Activated T-cell treated with anti-CD3 and anti-CD28 coated beads, Interleukin-2, amount 50 U/mL, for 72 hours (primary cell): ENCODE results near the gene DDX19B. TPM values are rescaled to one million over a fixed set of nuclear protein-coding genes. Genes with fewer than 3 reads are reported as not detected.
A peak's percentile ranks its signal among the peaks of the same experiment; 100 is the strongest.
"Not testable (repeated sequence)": the region's sequence is repeated elsewhere in the genome, so short reads cannot be mapped to it uniquely, and the experiment has no call there.

Source experiments
- ATAC-seq, 2 donors: fragments of 150-1000 bp; cut with Tn5 transposase; replicated peaks in 1 of 2; 2 replicates each; pipeline ENCODE4 v1.10.0; 2021; ENCODE audit warnings: moderate library complexity in 2 of 2, mild to moderate bottlenecking in 1 of 2
- DNase-seq, 2 donors: peaks; one replicate each; pipeline ENCODE4 v3.0.0; 2021 to 2022; ENCODE audit warnings: mixed read lengths in 1 of 2
- H3K27ac Mint-ChIP-seq: one replicate; pipeline ENCODE4 v1.8.0; 2022; ENCODE audit warnings: mild to moderate bottlenecking, moderate library complexity, mixed read lengths
- H3K27me3 Mint-ChIP-seq: one replicate; pipeline ENCODE4 v1.8.0; 2022; ENCODE audit warnings: low read depth, mixed read lengths
- H3K36me3 Mint-ChIP-seq, 2 donors: one replicate each; pipeline ENCODE4 v1.8.0; 2022; ENCODE audit warnings: mixed read lengths in 2 of 2, mild to moderate bottlenecking in 1 of 2; ENCODE audit not compliant: insufficient read depth in 2 of 2
- H3K4me1 Mint-ChIP-seq: one replicate; pipeline ENCODE4 v1.8.0; 2022; ENCODE audit warnings: low read depth, mixed read lengths
- H3K4me3 Mint-ChIP-seq, 2 donors: one replicate each; pipeline ENCODE4 v1.8.0; 2022; ENCODE audit warnings: mild to moderate bottlenecking in 2 of 2, mixed read lengths in 2 of 2, moderate library complexity in 2 of 2
- H3K9me3 Mint-ChIP-seq, 2 donors: one replicate each; pipeline ENCODE4 v1.8.0; 2022; ENCODE audit warnings: mixed read lengths in 2 of 2
- total RNA-seq, 2 donors: library from RNA; stranded (reverse); gene quantifications; one replicate each; pipeline ENCODE4 v1.2.3, GENCODE V29; 2022

The DDX19B gene
- total RNA-seq, 2 donors from 2014 or later, result 52.6 to 61.0 TPM

DNA sequence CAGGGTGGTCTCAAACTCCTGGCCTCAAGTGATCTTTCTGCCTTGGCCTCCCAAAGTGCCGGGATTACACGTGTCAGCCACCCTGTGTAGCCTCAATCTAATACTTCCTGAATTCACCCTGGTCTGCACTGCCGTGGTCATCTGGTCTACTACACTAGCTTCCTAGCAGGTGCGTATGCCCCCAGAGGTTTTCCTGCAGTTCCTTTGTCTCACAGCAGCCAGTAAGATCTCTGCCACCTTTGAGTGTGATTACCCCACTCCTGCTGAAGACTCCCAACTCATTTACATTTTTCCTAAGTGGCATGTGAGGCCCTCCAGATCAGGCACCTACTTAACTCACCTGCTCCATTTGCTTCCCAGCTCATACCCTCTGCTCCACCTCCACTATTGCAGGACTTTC is 42.6 kb downstream of the DDX19B start:
- H3K4me3 Mint-ChIP-seq, result no peak overlapping the region
- no peaks in the 10 kb centered on the region for H3K9me3 Mint-ChIP-seq
- ATAC-seq (no peak), DNase-seq (no peak)
- H3K4me1 Mint-ChIP-seq, result peaks cover 10% of the 10 kb centered on the region
- H3K36me3 Mint-ChIP-seq, result peaks cover 0 to 3% of the 10 kb centered on the region in 2 donors
- no peak overlapping the region for H3K27ac Mint-ChIP-seq
- H3K27me3 Mint-ChIP-seq, result no peaks in the 10 kb centered on the region

DNA sequence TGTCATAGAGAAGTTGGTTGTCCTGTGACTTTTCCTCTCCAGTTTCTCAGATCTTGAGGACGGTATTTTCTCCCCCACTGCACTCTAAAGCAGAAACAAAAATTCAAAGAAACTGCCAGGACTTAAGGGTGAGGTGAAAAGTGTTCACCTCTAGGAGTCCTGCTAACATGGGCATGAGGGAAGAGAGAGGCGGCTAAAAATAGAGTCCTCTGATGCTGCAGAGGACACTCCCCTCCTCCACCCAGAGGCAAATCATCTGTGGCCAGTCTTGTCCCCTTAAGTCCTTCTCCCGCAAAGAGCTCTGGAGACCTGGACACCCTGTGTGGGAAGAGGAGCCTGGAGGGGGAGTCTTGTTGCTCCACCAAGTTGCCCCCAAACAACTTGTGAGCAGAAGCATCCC is 43.0 kb downstream of the DDX19B start:
- DNase-seq (no peak), ATAC-seq (no peak)
- no peaks in the 10 kb centered on the region for H3K9me3 Mint-ChIP-seq
- no peak overlapping the region for H3K27ac Mint-ChIP-seq
- no peaks in the 10 kb centered on the region for H3K27me3 Mint-ChIP-seq
- no peak overlapping the region for H3K4me3 Mint-ChIP-seq
- peaks cover 0 to 4% of the 10 kb centered on the region in 2 donors for H3K36me3 Mint-ChIP-seq
- H3K4me1 Mint-ChIP-seq, result peaks cover 10% of the 10 kb centered on the region

DNA sequence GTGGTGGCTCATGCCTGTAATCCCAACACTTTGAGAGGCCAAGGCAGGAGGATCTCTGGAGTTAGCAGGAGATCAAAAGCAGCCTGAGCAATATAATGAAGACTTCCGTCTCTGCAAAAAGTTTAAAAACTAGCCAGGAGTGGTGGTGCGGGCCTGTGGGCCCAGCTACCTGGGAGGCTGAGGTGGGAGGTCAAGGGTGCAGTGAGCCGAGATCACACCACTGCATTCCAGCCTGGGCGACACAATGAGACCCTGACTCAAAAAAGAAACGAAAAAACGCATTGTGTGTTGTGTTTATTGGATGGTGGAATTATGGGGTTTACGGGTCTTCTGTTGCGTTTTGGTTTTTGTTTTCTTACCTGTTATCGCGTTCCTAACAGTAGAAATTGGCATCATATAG is 46.9 kb downstream of the DDX19B start:
- no peak for DNase-seq
- ATAC-seq, result no peak
- Mint-ChIP-seq H3K9me3 (no peaks in the 10 kb centered on the region), H3K4me1 (peaks cover 41% of the 10 kb centered on the region), H3K27me3 (no peaks in the 10 kb centered on the region), H3K4me3 (peak overlapping the region; percentile 94 to 96), H3K36me3 (peaks cover 3 to 13% of the 10 kb centered on the region in 2 donors), H3K27ac (peak overlapping the region; percentile 89)

DNA sequence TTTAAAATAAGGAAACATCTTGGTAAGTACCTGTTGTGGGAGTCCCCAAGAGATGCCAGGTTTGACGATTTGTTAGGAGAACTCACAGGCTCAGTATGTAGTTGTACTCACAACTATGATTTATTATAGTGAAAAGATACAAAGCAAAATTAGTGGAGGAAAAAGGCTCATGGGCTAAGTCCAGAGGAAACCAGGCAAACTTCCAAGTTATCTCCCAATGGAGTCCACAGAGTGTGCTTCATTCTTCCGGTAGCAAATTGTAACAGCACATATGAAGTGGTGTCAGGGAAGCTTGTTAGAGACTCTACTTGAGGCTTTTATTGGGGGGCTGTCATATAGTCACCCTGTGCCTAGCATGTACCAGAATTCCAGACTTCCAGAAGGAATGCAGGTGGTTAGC is 50.0 kb downstream of the DDX19B start:
- H3K4me1 Mint-ChIP-seq, result peaks cover 41% of the 10 kb centered on the region
- no peaks in the 10 kb centered on the region for H3K27me3 Mint-ChIP-seq
- no peak for DNase-seq
- no peak for ATAC-seq
- H3K4me3 Mint-ChIP-seq, result peak overlapping the region in 1 of 2 donors; percentile 50
- H3K27ac Mint-ChIP-seq, result peak overlapping the region; percentile 42
- peaks cover 6 to 25% of the 10 kb centered on the region in 2 donors for H3K36me3 Mint-ChIP-seq
- H3K9me3 Mint-ChIP-seq, result no peaks in the 10 kb centered on the region

DNA sequence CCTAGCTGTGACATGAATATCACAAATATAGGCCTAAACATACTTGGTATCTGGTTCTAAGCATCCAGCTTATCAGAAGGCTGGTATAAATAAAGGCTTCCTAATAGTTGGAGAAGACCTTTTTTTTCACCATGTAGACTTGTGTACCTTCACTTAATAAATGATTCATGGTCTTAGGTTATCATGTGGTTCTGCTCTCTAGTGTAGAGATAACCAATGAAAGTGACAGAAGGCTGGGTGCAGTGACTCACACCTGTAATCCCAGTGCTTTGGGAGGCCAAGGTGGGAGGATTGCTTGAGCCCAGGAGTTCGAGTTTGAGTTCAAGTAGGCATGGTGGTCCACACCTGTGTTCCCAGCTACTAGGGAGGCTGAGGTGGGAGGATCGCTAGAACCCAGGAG is 50.8 kb downstream of the DDX19B start:
- peak overlapping the region in 1 of 2 donors; percentile 36 for H3K4me3 Mint-ChIP-seq
- peaks cover 6 to 25% of the 10 kb centered on the region in 2 donors for H3K36me3 Mint-ChIP-seq
- no peak overlapping the region for H3K27ac Mint-ChIP-seq
- H3K9me3 Mint-ChIP-seq, result no peaks in the 10 kb centered on the region
- H3K27me3 Mint-ChIP-seq, result no peaks in the 10 kb centered on the region
- peak in 1 of 2 donors; percentile 23 for DNase-seq
- H3K4me1 Mint-ChIP-seq, result peaks cover 41% of the 10 kb centered on the region
- ATAC-seq, result peak; percentile 25 to 38

DNA sequence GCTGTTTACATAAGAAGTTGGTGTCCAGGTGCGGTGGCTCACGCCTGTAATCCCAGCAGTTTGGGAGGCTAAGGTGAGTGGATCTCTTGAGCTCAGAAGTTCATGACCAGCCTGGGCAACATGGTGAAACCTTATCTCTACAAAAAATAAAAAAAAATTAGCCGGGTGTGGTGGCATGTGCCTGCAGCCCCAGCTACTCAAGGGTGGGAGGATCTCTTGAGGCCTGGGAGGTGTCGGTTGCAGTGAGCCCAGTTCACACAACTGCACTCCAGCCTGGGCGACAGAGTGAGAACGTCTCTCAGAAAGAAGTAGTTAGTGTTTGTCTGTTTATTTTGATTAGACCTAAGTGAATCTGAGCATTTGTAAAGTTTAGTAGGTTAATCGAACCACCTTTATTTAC is 60.6 kb downstream of the DDX19B start:
- no peak overlapping the region for H3K27ac Mint-ChIP-seq
- H3K36me3 Mint-ChIP-seq, result peaks cover 8 to 25% of the 10 kb centered on the region in 2 donors
- ATAC-seq (no peak), DNase-seq (no peak)
- no peak overlapping the region for H3K4me3 Mint-ChIP-seq
- H3K27me3 Mint-ChIP-seq, result no peaks in the 10 kb centered on the region
- H3K9me3 Mint-ChIP-seq, result no peaks in the 10 kb centered on the region
- no peaks in the 10 kb centered on the region for H3K4me1 Mint-ChIP-seq

DNA sequence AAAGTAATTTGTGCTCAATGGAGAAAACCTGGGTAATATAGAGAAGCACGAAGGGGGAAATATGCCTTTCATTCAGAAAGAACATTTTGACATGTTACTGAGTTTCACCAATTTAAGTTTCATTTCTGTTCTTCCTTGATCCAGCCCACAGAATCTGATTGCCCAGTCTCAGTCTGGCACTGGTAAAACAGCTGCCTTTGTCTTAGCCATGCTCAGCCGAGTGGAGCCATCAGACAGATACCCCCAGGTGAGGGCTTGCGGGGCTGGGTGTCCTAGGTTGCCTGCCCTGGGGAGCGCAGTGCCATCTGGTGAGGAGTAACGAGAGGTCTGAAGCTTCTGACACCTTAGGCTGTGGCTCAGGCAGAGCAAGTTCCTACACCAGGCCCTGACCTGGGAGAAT is 65.4 kb downstream of the DDX19B start:
- H3K36me3 Mint-ChIP-seq, result peaks cover 2 to 30% of the 10 kb centered on the region in 2 donors
- no peaks in the 10 kb centered on the region for H3K9me3 Mint-ChIP-seq
- peak overlapping the region; percentile 46 for H3K27ac Mint-ChIP-seq
- H3K27me3 Mint-ChIP-seq, result no peaks in the 10 kb centered on the region
- DNase-seq (no peak), ATAC-seq (peak in 1 of 2 donors; percentile 58)
- no peaks in the 10 kb centered on the region for H3K4me1 Mint-ChIP-seq
- no peak overlapping the region for H3K4me3 Mint-ChIP-seq

DNA sequence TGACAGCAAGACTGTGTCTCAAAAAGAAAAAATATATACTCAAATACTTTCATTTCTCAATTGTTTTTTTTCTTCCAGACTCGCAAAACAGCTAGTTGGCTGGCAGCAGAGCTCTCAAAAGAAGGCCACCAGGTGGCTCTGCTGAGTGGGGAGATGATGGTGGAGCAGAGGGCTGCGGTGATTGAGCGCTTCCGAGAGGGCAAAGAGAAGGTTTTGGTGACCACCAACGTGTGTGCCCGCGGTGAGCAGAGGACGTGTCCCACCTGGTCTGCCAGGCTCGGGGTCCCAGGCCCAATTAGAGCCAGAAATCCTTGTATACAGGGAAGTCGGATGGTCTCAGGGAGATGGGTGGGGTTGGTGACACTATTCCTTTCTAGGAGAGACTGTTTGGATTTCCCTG is 71.2 kb downstream of the DDX19B start:
- H3K27me3 Mint-ChIP-seq, H3K9me3 Mint-ChIP-seq, H3K4me1 Mint-ChIP-seq, H3K4me3 Mint-ChIP-seq: not testable (repeated sequence)
- peaks cover 6 to 27% of the 10 kb centered on the region in 2 donors for H3K36me3 Mint-ChIP-seq
- ATAC-seq (peak; percentile 66 to 71), DNase-seq (peak; percentile 36 to 39)
- peak overlapping the region; percentile 20 for H3K27ac Mint-ChIP-seq

DNA sequence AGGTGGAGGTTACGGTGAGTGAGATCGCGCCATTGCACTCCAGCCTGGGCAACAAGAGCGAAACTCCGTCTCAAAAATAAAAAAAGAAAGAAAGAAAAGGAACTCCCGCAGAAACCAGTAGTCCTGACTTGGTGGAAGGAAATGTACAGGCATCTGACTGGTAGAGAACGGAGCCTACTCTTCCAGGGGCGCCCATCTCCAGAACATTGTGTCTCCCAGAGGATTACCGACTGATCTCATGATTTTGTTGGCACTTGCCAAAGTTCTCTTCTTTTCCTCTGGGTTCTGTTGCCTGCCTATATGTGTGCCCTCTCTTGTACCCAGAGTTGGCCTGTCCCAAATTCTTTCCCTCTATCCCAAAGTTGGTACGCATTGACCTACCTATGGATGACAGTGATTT is 71.9 kb downstream of the DDX19B start:
- Mint-ChIP-seq H3K27ac (no peak overlapping the region), H3K36me3 (peaks cover 4 to 24% of the 10 kb centered on the region in 2 donors), H3K4me3 (no peak overlapping the region), H3K9me3 (no peaks in the 10 kb centered on the region), H3K27me3 (no peaks in the 10 kb centered on the region), H3K4me1 (peaks cover 9% of the 10 kb centered on the region)
- DNase-seq, result no peak
- no peak for ATAC-seq

DNA sequence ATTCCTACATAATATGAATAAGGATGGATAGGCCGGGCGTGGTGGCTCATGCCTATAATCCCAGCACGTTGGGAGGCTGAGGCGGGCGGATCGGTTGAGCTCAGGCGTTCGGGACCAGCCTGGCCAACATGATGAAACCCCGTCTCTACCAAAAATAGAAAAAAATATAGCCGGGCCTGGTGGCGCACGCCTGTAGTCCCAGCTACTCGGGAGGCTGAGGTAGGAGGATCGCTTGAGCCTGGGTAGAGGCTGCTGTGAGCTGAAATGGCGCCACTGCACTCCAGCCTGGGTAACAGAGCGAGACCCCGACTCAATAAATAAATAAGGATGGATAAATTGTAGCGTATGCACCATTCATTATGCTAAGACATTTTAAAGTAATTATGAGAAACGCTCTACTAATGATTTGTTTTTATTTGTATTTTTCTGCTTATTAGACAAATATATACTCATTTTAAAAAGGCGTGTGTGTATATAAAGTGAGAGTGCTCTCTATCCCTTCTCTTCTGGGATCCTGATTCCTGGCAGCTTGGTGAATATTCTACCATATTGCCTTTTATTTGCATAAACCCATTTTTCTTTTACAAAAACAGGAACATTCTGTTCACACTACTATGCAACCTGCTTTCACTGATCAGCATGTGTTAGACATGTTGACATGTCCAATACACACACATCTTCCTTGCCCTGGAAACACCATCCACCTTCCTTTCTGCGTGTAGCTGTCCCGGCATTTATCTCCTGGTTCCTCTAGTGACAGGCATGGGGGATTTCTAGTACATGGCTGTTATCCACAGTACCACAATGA is 74.1 kb downstream of the DDX19B start:
- peak overlapping the region; percentile 48 for H3K27ac Mint-ChIP-seq
- DNase-seq (no peak), ATAC-seq (no peak)
- peaks cover 13% of the 10 kb centered on the region for H3K4me1 Mint-ChIP-seq
- no peak overlapping the region for H3K4me3 Mint-ChIP-seq
- no peaks in the 10 kb centered on the region for H3K9me3 Mint-ChIP-seq
- no peaks in the 10 kb centered on the region for H3K27me3 Mint-ChIP-seq
- peaks cover 7 to 22% of the 10 kb centered on the region in 2 donors for H3K36me3 Mint-ChIP-seq

DNA sequence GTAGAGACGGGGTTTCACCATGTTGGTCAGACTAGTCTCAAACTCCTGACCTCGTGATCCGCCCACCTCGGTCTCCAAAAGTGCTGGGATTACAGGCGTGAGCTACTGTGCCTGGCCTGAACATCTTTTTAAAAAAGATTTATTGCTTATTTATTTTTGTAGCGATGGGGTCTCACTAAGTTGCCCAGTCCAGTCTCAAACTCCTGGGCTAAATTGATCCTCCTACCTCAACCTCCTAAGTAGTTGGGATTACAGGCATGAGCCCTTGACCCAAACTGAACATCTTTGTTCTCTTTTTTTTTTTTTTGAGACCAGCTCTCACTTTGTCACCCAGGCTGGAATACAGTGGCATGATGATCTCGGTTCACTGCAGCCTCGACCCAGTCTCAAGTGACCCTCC is 75.2 kb downstream of the DDX19B start:
- Mint-ChIP-seq H3K36me3 (peaks cover 7 to 22% of the 10 kb centered on the region in 2 donors), H3K9me3 (no peaks in the 10 kb centered on the region), H3K27ac (peak overlapping the region; percentile 58), H3K4me1 (peaks cover 15% of the 10 kb centered on the region), H3K4me3 (no peak overlapping the region), H3K27me3 (no peaks in the 10 kb centered on the region)
- no peak for ATAC-seq
- DNase-seq, result no peak

DNA sequence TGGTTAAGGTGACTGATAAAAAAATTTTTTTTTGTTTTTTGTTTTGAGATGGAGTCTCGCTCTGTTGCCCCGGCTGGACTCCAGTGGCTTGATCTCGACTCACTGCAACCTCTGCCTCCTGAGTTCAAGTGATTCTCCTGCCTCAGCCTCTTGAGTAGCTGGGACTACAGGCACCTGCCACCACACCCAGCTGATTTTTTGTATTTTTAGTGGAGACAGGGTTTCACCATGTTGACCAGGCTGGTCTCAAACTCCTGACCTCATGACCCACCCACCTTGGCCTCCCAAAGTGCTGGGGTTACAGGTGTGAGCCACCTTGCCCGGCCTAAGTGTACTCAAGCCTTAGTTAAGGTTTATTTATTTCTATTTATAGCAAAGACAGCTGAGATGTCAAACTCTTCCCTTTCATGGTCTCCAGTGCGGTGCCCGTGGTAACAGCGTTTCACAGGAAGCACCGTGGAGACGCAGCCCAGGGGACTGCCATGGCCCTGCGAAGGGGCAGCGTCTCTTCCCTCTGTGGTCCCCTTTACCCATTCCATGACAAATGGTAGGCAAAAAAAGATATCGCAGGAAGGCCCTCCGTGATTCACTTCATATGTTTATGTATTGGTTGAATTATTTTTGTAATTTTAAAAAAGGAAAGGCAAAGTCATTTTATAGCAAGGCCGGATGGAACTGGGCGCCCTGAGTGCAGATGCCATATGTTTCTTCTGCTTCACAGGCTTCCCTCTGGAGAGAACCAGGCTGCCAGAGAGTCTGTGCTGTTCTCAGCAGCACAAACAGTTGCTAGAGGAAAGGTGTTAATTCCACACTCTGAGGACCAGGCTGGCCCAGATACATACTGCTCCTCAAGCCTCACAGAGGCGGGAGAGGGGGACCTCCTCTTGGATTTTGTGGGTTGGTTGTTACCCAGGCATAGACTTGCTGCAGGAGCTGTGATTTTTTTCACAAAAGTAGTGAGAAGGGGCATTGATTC is 76.9 kb downstream of the DDX19B start:
- no peaks in the 10 kb centered on the region for H3K9me3 Mint-ChIP-seq
- DNase-seq (no peak), ATAC-seq (no peak)
- no peak overlapping the region for H3K4me3 Mint-ChIP-seq
- peaks cover 7 to 15% of the 10 kb centered on the region in 2 donors for H3K36me3 Mint-ChIP-seq
- H3K4me1 Mint-ChIP-seq, result peaks cover 18% of the 10 kb centered on the region
- no peaks in the 10 kb centered on the region for H3K27me3 Mint-ChIP-seq
- H3K27ac Mint-ChIP-seq, result peak overlapping the region; percentile 73

DNA sequence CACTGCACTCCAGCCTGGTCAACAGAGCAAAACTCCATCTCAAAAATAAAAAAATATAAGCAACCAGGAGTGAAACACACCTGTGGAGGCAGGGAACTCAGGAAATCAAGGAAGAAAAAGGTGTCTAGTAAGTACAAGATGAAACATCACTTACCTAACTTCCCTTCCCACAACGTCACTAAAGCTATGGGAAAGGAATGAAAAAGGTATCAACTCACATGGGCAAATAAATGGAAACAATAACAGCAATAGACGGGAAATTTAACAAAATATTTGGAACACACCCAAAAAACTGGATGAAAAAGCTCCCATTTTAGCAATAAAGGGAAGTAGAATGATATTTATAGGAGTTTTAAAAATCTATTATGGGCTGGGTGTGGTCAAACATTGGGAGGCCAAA is 78.8 kb downstream of the DDX19B start:
- Mint-ChIP-seq H3K4me3 (peak overlapping the region in 1 of 2 donors; percentile 4), H3K9me3 (no peaks in the 10 kb centered on the region), H3K36me3 (peaks cover 5% of the 10 kb centered on the region in 2 donors), H3K27ac (peak overlapping the region; percentile 2), H3K27me3 (no peaks in the 10 kb centered on the region), H3K4me1 (peaks cover 22% of the 10 kb centered on the region)
- no peak for ATAC-seq
- no peak for DNase-seq
